Hepatocyte (in vitro differentiated cells): Measurements from ENCODE around the gene TMEM236.

Experiments used
- EZH2 ChIP-seq: fragments of 200-600 bp; sonication (generic); IDR thresholded peaks from 2 replicates; pipeline ENCODE4 v1.6.1; 2016; ENCODE audit warnings: antibody characterized with exemption, mild to moderate bottlenecking, borderline replicate concordance
- EZH2phosphoT487 ChIP-seq: fragments of 200-600 bp; sonication (generic); IDR thresholded peaks from one replicate; pipeline ENCODE4 v1.6.1; 2018; ENCODE audit warnings: antibody characterized with exemption, mild to moderate bottlenecking, low read depth, moderate library complexity; ENCODE audit not compliant: unreplicated experiment, severe bottlenecking
- TF ChIP-seq, protein P1 (sequence below): fragments of 200-600 bp; sonication (generic); IDR thresholded peaks from 2 replicates; pipeline ENCODE4 v1.5.1; 2016; ENCODE audit warnings: antibody characterized with exemption, mild to moderate bottlenecking; ENCODE audit not compliant: poor library complexity

DNA sequence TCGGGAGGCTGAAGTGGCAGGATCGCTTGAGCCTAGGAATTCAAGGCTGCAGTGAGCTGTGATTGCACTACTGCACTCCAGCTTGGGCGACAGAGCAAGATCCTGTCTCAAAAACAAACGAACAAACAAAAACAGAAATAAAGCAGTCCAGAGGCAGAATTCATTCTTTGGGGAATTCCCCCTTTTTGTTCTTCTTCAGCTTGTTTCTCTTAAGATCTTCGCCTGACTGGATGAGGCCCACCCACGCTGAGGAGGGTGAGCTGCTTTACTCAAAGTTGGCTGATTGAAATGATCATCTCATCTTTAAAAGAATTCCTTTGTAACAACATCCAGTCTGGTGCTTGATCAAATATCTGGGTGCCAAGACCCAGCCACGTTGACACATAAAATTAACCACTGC, 67.8 kb downstream of the TMEM236 start:
- TF ChIP-seq, protein P1, sequence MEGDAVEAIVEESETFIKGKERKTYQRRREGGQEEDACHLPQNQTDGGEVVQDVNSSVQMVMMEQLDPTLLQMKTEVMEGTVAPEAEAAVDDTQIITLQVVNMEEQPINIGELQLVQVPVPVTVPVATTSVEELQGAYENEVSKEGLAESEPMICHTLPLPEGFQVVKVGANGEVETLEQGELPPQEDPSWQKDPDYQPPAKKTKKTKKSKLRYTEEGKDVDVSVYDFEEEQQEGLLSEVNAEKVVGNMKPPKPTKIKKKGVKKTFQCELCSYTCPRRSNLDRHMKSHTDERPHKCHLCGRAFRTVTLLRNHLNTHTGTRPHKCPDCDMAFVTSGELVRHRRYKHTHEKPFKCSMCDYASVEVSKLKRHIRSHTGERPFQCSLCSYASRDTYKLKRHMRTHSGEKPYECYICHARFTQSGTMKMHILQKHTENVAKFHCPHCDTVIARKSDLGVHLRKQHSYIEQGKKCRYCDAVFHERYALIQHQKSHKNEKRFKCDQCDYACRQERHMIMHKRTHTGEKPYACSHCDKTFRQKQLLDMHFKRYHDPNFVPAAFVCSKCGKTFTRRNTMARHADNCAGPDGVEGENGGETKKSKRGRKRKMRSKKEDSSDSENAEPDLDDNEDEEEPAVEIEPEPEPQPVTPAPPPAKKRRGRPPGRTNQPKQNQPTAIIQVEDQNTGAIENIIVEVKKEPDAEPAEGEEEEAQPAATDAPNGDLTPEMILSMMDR = no peak
- TF ChIP-seq EZH2 (no peak), EZH2phosphoT487 (no peak)
